Liver (tissue), 9 donors: ENCODE measurements around the gene FAM228A. TPM values are rescaled to one million over a fixed set of nuclear protein-coding genes. Genes with fewer than 3 reads are reported as not detected.

Experiments used
- DNase-seq: peaks from one replicate; pipeline ENCODE4 v3.0.0-alpha.2; 2017; ENCODE audit warnings: low spot score
- H3K27ac ChIP-seq, 2 donors: one replicate each; pipeline ENCODE4 v1.7.0; 2013; ENCODE audit warnings: inconsistent platforms in 2 of 2, low read length in 2 of 2, control low read depth in 1 of 2, low read depth in 1 of 2, mild to moderate bottlenecking in 1 of 2
- H3K27me3 ChIP-seq, 4 donors: one replicate each; pipeline versions ENCODE4 v1.6.1 to v1.7.0; 2013; ENCODE audit warnings: low read length in 3 of 4, inconsistent platforms in 1 of 4, mild to moderate bottlenecking in 1 of 4, moderate library complexity in 1 of 4; ENCODE audit not compliant: control insufficient read depth in 4 of 4, insufficient read depth in 4 of 4
- H3K36me3 ChIP-seq, 4 donors: one replicate each; pipeline versions ENCODE4 v1.6.1 to v1.7.0; 2013; ENCODE audit warnings: low read length in 3 of 4, mild to moderate bottlenecking in 3 of 4, low read depth in 1 of 4, moderate library complexity in 1 of 4; ENCODE audit not compliant: control insufficient read depth in 4 of 4, insufficient read depth in 3 of 4
- H3K4me1 ChIP-seq, 4 donors: one replicate each; pipeline versions ENCODE4 v1.6.1 to v1.7.0; 2013; ENCODE audit warnings: low read length in 3 of 4, mild to moderate bottlenecking in 3 of 4, moderate library complexity in 1 of 4; ENCODE audit not compliant: control insufficient read depth in 4 of 4, insufficient read depth in 4 of 4
- H3K4me3 ChIP-seq, 3 donors: one replicate each; pipeline versions ENCODE4 v1.6.1 to v1.7.0; 2013; ENCODE audit warnings: low read length in 3 of 3, control low read depth in 1 of 3, low read depth in 1 of 3, mild to moderate bottlenecking in 1 of 3
- H3K9ac ChIP-seq, 2 donors: one replicate each; pipeline ENCODE4 v1.7.0; 2013; ENCODE audit warnings: low read length in 2 of 2, mild to moderate bottlenecking in 2 of 2, moderate library complexity in 2 of 2, control low read depth in 1 of 2, low read depth in 1 of 2
- H3K9me3 ChIP-seq, 4 donors: one replicate each; pipeline versions ENCODE4 v1.6.1 to v1.7.0; 2013; ENCODE audit warnings: low read length in 3 of 4; ENCODE audit not compliant: control insufficient read depth in 4 of 4
- CTCF ChIP-seq: fragments of 150-350 bp; IDR thresholded peaks from 2 replicates; pipeline ENCODE4 v1.5.1; 2017; ENCODE audit warnings: improper control_type of control experiment, low read depth, low read length; ENCODE audit not compliant: missing input control
- EGR1 ChIP-seq, 2 donors: IDR thresholded peaks; 2 replicates each; pipeline ENCODE4 v1.6.1; 2016 to 2018; ENCODE audit warnings: antibody characterized with exemption in 2 of 2, low read depth in 2 of 2
- FOXA1 ChIP-seq: IDR thresholded peaks from 2 replicates; pipeline ENCODE4 v1.6.1; 2016; ENCODE audit warnings: antibody characterized with exemption
- GABPA ChIP-seq, 2 donors: IDR thresholded peaks in 1 of 2; conservative IDR thresholded peaks in 1 of 2; 2 replicates each; pipeline ENCODE4 v1.6.1; 2016; ENCODE audit warnings: antibody characterized with exemption in 2 of 2, mild to moderate bottlenecking in 1 of 2, moderate library complexity in 1 of 2
- HNF4A ChIP-seq, 2 donors: conservative IDR thresholded peaks; 2 replicates each; pipeline ENCODE4 v1.6.1; 2016; ENCODE audit warnings: antibody characterized with exemption in 2 of 2, mild to moderate bottlenecking in 2 of 2
- HNF4G ChIP-seq: IDR thresholded peaks from 2 replicates; pipeline ENCODE4 v1.6.1; 2016; ENCODE audit warnings: antibody characterized with exemption
- JUND ChIP-seq, 2 donors: IDR thresholded peaks; 2 replicates each; pipeline ENCODE4 v1.6.1; 2016; ENCODE audit warnings: antibody characterized with exemption in 2 of 2
- MAX ChIP-seq: IDR thresholded peaks from 2 replicates; pipeline ENCODE4 v1.6.1; 2016; ENCODE audit warnings: antibody characterized with exemption
- NR2F2 ChIP-seq: IDR thresholded peaks from 2 replicates; pipeline ENCODE4 v1.6.1; 2016; ENCODE audit warnings: antibody characterized with exemption
- RAD21 ChIP-seq, 2 donors: IDR thresholded peaks; 2 replicates each; pipeline ENCODE4 v1.6.1; 2016; ENCODE audit warnings: antibody characterized with exemption in 2 of 2, mild to moderate bottlenecking in 2 of 2
- RXRA ChIP-seq, 2 donors: IDR thresholded peaks; 2 replicates each; pipeline ENCODE4 v1.6.1; 2017 to 2018; ENCODE audit warnings: antibody characterized with exemption in 2 of 2, mild to moderate bottlenecking in 1 of 2
- SP1 ChIP-seq: IDR thresholded peaks from 2 replicates; pipeline ENCODE4 v1.6.1; 2018; ENCODE audit warnings: antibody characterized with exemption, mild to moderate bottlenecking
- TAF1 ChIP-seq: conservative IDR thresholded peaks from 2 replicates; pipeline ENCODE4 v1.6.1; 2016; ENCODE audit warnings: antibody characterized with exemption, mild to moderate bottlenecking
- YY1 ChIP-seq: IDR thresholded peaks from 2 replicates; pipeline ENCODE4 v1.6.1; 2016; ENCODE audit warnings: antibody characterized with exemption, mild to moderate bottlenecking
- WGBS: extraction: QIAGEN DNeasy Blood & Tissue Kit; methylation state at CpG from one replicate; pipeline ENCODE4 v1.1.7; 2013; 5-methylcytosine and 5-hydroxymethylcytosine counted together
- polyA plus RNA-seq, 2 donors: library from polyadenylated mRNA; stranded (reverse) in 1 of 2; unstranded in 1 of 2; fragments of 200-250 nt in 1 of 2; fragments of >200 nt in 1 of 2; fragmentation: Nextera tagmentation in 1 of 2; extraction: Ambion mirVana in 1 of 2; gene quantifications; one replicate each; pipeline versions ENCODE4 v1.2.1 to v1.2.3, GENCODE V29; 2013 to 2015
- total RNA-seq, 2 donors: library from RNA; depleted of rRNA; stranded (reverse); fragments of >200 nt; gene quantifications; one replicate each; pipeline ENCODE4 v1.2.3, GENCODE V29; 2014
- TF ChIP-seq, protein P1 (sequence below): IDR thresholded peaks from 2 replicates; pipeline ENCODE4 v1.6.1; 2016; ENCODE audit warnings: antibody characterized with exemption
- TF ChIP-seq, protein P2 (sequence below): IDR thresholded peaks from 2 replicates; pipeline ENCODE4 v1.6.1; 2016; ENCODE audit warnings: antibody characterized with exemption
- donor health status: healthy.
- donor health status: healthy.
- donor health status: healthy.
- donor health status: healthy.
- donor health status: healthy.

Gene FAM228A
- total and polyA plus RNA-seq, 4 donors, result 0.05 to 0.32 (median 0.18) TPM

- H3K9ac ChIP-seq, result no peak overlapping the region
- 80% methylated on average over 7 of the region's 7 CpGs for WGBS
- H3K4me1 ChIP-seq, result no peaks in the 10 kb centered on the region
- TF ChIP-seq NR2F2, result no peak
- TF ChIP-seq RXRA (IDR thresholded peaks at IDR 0.05), result no peak
- TF ChIP-seq HNF4G, result no peak
- TF ChIP-seq, protein P1, sequence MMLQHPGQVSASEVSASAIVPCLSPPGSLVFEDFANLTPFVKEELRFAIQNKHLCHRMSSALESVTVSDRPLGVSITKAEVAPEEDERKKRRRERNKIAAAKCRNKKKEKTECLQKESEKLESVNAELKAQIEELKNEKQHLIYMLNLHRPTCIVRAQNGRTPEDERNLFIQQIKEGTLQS, result no peak
- TF ChIP-seq HNF4A (conservative IDR thresholded peaks at IDR 0.05), result no peak
- no peak for TF ChIP-seq GABPA (IDR thresholded peaks at IDR 0.05 in 1 of 2, conservative IDR thresholded peaks at IDR 0.05 in 1 of 2)
- no peak for TF ChIP-seq EGR1 (IDR thresholded peaks at IDR 0.05; ENCODE audit: low read depth in 2 of 2)
- TF ChIP-seq JUND (IDR thresholded peaks at IDR 0.05), result no peak
- no peak for TF ChIP-seq YY1
- TF ChIP-seq MAX, result no peak
- H3K27me3 ChIP-seq, result no peaks in the 10 kb centered on the region
- H3K27ac ChIP-seq, result no peak overlapping the region
- H3K9me3 ChIP-seq, result no peaks in the 10 kb centered on the region
- no peak overlapping the region for H3K4me3 ChIP-seq
- DNase-seq, result no peak
- peaks cover 19 to 63% (median 35%) of the 10 kb centered on the region in 4 donors for H3K36me3 ChIP-seq
These were observed 36.6 kb downstream of the FAM228A start for GRCh38 chr2:24211408-24211807.

DNA sequence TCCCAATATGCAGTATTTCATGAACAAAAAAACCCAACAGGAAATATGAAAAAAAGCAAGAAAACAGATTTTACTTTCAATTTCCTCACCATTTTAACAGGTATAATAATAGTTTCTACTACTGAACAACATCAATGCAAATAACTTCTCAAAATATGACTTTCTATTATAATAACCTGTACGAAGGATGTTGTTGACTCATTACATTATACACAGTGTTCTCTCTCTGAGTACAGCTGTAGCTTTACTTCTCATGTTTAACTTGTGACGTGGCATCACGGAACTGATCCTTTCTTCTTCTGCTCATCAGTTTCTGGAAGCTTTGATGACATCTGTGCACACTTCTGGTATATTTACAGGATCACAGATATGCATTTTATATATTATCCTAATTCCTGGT is 40.0 kb downstream of the FAM228A start:
- Histone ChIP-seq H3K27me3 (no peaks in the 10 kb centered on the region), H3K36me3 (peaks cover 9 to 61% (median 33%) of the 10 kb centered on the region in 4 donors)

DNA sequence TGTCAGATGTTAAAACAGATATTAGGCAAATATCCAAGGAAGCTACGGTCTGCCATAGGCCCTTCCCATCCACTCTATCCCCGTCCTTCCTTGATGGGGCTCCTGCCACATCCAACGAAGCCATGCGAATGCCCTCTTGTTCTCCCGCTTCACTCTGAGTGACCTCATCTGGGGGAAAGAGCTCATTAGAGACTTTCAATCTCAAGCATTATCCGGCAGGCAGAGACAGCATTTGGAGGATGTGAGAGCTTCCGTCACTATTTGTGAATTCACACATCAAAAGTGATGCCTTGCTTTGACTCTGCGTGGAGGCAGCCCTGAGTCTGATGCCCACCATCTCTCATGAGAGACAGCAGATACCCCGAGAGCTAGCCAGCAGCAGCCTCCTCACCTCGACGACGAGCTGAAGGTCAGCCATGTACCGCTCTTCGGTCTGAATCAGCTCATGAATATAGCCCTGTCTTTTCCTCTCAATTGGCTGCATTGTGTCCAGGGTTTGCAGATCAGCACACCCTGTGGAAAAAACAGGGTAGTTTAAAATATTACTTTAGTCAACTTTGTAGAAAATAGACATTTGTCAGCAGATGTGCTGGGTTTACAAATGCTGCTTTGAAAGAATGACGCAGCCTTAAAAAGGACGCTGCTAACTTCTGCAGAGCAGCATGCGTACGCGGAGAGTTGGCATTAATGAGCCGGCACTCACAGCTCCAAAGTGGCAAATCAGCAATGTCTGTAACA is 45.9 kb downstream of the FAM228A start:
- Histone ChIP-seq H3K36me3 (peaks cover 3 to 41% (median 19%) of the 10 kb centered on the region in 4 donors), H3K4me1 (no peaks in the 10 kb centered on the region), H3K9me3 (no peaks in the 10 kb centered on the region), H3K27me3 (no peaks in the 10 kb centered on the region), H3K9ac (no peak overlapping the region), H3K27ac (no peak overlapping the region), H3K4me3 (no peak overlapping the region)
- DNase-seq, result no peak
- WGBS, result 93% methylated on average over 20 of the region's 20 CpGs
- TF ChIP-seq NR2F2, result no peak
- no peak for TF ChIP-seq MAX
- TF ChIP-seq GABPA (IDR thresholded peaks at IDR 0.05 in 1 of 2, conservative IDR thresholded peaks at IDR 0.05 in 1 of 2), result no peak
- TF ChIP-seq RXRA (IDR thresholded peaks at IDR 0.05), result no peak
- no peak for TF ChIP-seq HNF4G
- TF ChIP-seq, protein P2, sequence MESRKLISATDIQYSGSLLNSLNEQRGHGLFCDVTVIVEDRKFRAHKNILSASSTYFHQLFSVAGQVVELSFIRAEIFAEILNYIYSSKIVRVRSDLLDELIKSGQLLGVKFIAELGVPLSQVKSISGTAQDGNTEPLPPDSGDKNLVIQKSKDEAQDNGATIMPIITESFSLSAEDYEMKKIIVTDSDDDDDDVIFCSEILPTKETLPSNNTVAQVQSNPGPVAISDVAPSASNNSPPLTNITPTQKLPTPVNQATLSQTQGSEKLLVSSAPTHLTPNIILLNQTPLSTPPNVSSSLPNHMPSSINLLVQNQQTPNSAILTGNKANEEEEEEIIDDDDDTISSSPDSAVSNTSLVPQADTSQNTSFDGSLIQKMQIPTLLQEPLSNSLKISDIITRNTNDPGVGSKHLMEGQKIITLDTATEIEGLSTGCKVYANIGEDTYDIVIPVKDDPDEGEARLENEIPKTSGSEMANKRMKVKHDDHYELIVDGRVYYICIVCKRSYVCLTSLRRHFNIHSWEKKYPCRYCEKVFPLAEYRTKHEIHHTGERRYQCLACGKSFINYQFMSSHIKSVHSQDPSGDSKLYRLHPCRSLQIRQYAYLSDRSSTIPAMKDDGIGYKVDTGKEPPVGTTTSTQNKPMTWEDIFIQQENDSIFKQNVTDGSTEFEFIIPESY, result no peak
- TF ChIP-seq JUND (IDR thresholded peaks at IDR 0.05), result no peak
- TF ChIP-seq, protein P1, result no peak
- TF ChIP-seq EGR1 (IDR thresholded peaks at IDR 0.05; ENCODE audit: low read depth in 2 of 2), result no peak
- TF ChIP-seq SP1, result no peak
- TF ChIP-seq CTCF, result no peak
- TF ChIP-seq TAF1, result no peak
- TF ChIP-seq RAD21 (IDR thresholded peaks at IDR 0.05), result no peak
- TF ChIP-seq HNF4A (conservative IDR thresholded peaks at IDR 0.05), result no peak
- TF ChIP-seq FOXA1, result no peak
- no peak for TF ChIP-seq YY1

More for the DNA sequence above, 40.0 kb downstream of the FAM228A start:
- no peaks in the 10 kb centered on the region for H3K4me1 ChIP-seq
- DNase-seq, result no peak
- no peak overlapping the region for H3K27ac ChIP-seq
- H3K9ac ChIP-seq, result no peak overlapping the region
- TF ChIP-seq, protein P1, result no peak
- TF ChIP-seq GABPA (IDR thresholded peaks at IDR 0.05 in 1 of 2, conservative IDR thresholded peaks at IDR 0.05 in 1 of 2), result no peak
- no peak for TF ChIP-seq RXRA (IDR thresholded peaks at IDR 0.05)
- 92% methylated on average over 3 of the region's 3 CpGs for WGBS
- H3K9me3 ChIP-seq, result no peaks in the 10 kb centered on the region
- no peak overlapping the region for H3K4me3 ChIP-seq
